Caco-2 (cell line): ENCODE measurements around the gene SLC9A2. TPM values are rescaled to one million over a fixed set of nuclear protein-coding genes. Genes with fewer than 3 reads are reported as not detected.

ENCODE experiments used
- BruUV-seq: library from RNA; stranded (reverse); fragments of 400-500 nt; replicated peaks from 2 replicates; lab custom pipeline; 2021; lab: Mats Ljungman, UMichigan
- CTCF ChIA-PET: fragments of 300-600 bp; sonication (Branson Sonifier 250); formaldehyde crosslinking; loops from one replicate; lab custom pipeline; 2022; ENCODE audit warnings: antibody characterized with exemption; lab: Charles Lee
- POLR2A ChIA-PET: fragments of 300-600 bp; sonication (Branson Sonifier 250); formaldehyde crosslinking; loops from one replicate; lab custom pipeline; 2022; ENCODE audit warnings: antibody characterized with exemption; lab: Charles Lee
- DNase-seq, 2 experiments: peaks; one replicate each; pipeline versions ENCODE4 v3.0.0 to v3.0.0-alpha.2; 2020 to 2022
- H3K27me3 ChIP-seq: replicated peaks from 2 replicates; pipeline ENCODE4 v1.6.0; 2011; ENCODE audit warnings: low read length; ENCODE audit not compliant: control insufficient read depth, insufficient read depth
- H3K36me3 ChIP-seq: 2 replicates; pipeline ENCODE4 v1.5.1; 2011; ENCODE audit warnings: low read length; ENCODE audit not compliant: control insufficient read depth, insufficient read depth
- H3K4me1 ChIP-seq: fragments of 250-450 bp; sonication (Bioruptor Pico); 2 replicates; pipeline ENCODE4 v1.5.1; 2020; ENCODE audit warnings: mild to moderate bottlenecking
- H3K4me3 ChIP-seq: 2 replicates; pipeline ENCODE4 v1.5.1; 2011; ENCODE audit warnings: low read depth, mild to moderate bottlenecking, control low read depth, low read length
- H3K9me3 ChIP-seq: fragments of 250-450 bp; sonication (Bioruptor Pico); 2 replicates; pipeline ENCODE4 v1.5.1; 2020; ENCODE audit warnings: mild to moderate bottlenecking, moderate library complexity
- H3K27ac Mint-ChIP-seq: one replicate; pipeline ENCODE4 v1.8.0; 2022; ENCODE audit warnings: mixed read lengths; ENCODE audit not compliant: unreplicated experiment
- H3K27me3 Mint-ChIP-seq: one replicate; pipeline ENCODE4 v1.8.0; 2022; ENCODE audit warnings: mixed read lengths; ENCODE audit not compliant: insufficient read depth, unreplicated experiment
- H3K36me3 Mint-ChIP-seq: one replicate; pipeline ENCODE4 v1.8.0; 2022; ENCODE audit warnings: mild to moderate bottlenecking, mixed read lengths; ENCODE audit not compliant: insufficient read depth, unreplicated experiment
- H3K4me1 Mint-ChIP-seq: one replicate; pipeline ENCODE4 v1.8.0; 2022; ENCODE audit warnings: low read depth, mixed read lengths; ENCODE audit not compliant: unreplicated experiment
- H3K4me3 Mint-ChIP-seq: one replicate; pipeline ENCODE4 v1.8.0; 2022; ENCODE audit warnings: mild to moderate bottlenecking, moderate library complexity, mixed read lengths; ENCODE audit not compliant: unreplicated experiment
- H3K9me3 Mint-ChIP-seq: one replicate; pipeline ENCODE4 v1.8.0; 2022; ENCODE audit warnings: mixed read lengths; ENCODE audit not compliant: unreplicated experiment
- intact Hi-C: fragments of 100-400 bp; cut with micrococcal nuclease; formaldehyde crosslinking; loops from one replicate; pipeline ENCODE4 v1.10.0; 2022; ENCODE audit not compliant: unreplicated experiment
- total RNA-seq: library from RNA; stranded (reverse); gene quantifications from 2 replicates; pipeline ENCODE4 v1.2.3, GENCODE V29; 2022
- TF ChIP-seq, protein P1 (sequence below), 2 experiments: fragments of 200-600 bp in 1 of 2; IDR thresholded peaks; 1 replicate in 1 of 2; 2 replicates in 1 of 2; pipeline versions ENCODE4 v1.5.1 to v1.8.0; 2011 to 2022; ENCODE audit warnings: antibody characterized with exemption in 1 of 2, control low read depth in 1 of 2, inconsistent platforms in 1 of 2, low read depth in 1 of 2, low read length in 1 of 2, mild to moderate bottlenecking in 1 of 2, moderate library complexity in 1 of 2; ENCODE audit not compliant: insufficient read depth in 1 of 2, severe bottlenecking in 1 of 2, unreplicated experiment in 1 of 2

SLC9A2 gene
- total RNA-seq, 1 experiment from 2014 or later, result 14.4 TPM

DNA sequence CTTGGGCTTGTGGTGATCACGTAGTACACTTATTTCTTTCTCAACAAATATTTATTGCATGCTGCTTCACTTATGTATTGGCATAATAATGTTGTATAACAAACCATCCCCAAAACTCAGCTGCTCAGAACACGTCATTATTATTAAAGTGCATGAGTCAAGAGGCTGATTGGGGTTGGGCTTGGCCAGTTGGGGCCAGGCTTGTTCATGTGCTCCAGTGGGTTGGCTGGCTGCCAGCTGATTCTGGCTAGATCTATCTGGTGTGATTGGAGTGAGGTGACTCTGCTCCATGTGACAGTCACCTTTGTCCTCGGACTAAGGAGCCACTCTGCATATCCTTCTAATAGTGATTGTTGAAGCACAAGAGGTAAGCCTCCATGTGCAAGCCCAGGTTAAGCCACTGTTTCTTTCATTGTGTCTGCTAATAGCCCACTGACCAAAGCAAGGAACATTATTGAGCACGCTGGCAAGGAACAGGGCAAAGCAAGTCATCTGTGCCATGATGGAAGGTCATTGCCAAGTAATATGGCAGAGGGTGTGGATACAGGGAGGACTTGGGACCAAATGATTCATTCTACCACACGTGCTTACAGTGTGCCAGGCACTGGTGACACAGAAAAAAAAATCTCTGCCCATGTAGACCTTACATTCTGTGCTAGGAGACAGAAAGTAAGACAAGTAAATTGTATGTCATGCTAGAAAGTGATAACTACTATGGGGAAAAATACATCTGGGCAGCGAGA is 79.2 kb downstream of the SLC9A2 start:
- Mint-ChIP-seq H3K27ac (no peak overlapping the region), H3K4me1 (no peaks in the 10 kb centered on the region), H3K9me3 (no peaks in the 10 kb centered on the region), H3K36me3 (peaks cover 17% of the 10 kb centered on the region), H3K27me3 (no peaks in the 10 kb centered on the region), H3K4me3 (no peak overlapping the region)
- TF ChIP-seq, protein P1, sequence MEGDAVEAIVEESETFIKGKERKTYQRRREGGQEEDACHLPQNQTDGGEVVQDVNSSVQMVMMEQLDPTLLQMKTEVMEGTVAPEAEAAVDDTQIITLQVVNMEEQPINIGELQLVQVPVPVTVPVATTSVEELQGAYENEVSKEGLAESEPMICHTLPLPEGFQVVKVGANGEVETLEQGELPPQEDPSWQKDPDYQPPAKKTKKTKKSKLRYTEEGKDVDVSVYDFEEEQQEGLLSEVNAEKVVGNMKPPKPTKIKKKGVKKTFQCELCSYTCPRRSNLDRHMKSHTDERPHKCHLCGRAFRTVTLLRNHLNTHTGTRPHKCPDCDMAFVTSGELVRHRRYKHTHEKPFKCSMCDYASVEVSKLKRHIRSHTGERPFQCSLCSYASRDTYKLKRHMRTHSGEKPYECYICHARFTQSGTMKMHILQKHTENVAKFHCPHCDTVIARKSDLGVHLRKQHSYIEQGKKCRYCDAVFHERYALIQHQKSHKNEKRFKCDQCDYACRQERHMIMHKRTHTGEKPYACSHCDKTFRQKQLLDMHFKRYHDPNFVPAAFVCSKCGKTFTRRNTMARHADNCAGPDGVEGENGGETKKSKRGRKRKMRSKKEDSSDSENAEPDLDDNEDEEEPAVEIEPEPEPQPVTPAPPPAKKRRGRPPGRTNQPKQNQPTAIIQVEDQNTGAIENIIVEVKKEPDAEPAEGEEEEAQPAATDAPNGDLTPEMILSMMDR (IDR thresholded peaks at IDR 0.05; ENCODE audit: insufficient read depth in 1 of 2, low read depth in 1 of 2, low read length in 1 of 2, severe bottlenecking in 1 of 2, unreplicated experiment in 1 of 2), result no peak
- DNase-seq, result no peak
- H3K4me3 ChIP-seq, result no peak overlapping the region
- no peaks in the 10 kb centered on the region for H3K36me3 ChIP-seq
- BruUV-seq, result no TSS peak
- no peaks in the 10 kb centered on the region for H3K9me3 ChIP-seq
- ChIA-PET POLR2A (no interaction called here), CTCF (no interaction called here)
- intact Hi-C loops, result no loop called here
- H3K4me1 ChIP-seq, result no peaks in the 10 kb centered on the region
- no peaks in the 10 kb centered on the region for H3K27me3 ChIP-seq

DNA sequence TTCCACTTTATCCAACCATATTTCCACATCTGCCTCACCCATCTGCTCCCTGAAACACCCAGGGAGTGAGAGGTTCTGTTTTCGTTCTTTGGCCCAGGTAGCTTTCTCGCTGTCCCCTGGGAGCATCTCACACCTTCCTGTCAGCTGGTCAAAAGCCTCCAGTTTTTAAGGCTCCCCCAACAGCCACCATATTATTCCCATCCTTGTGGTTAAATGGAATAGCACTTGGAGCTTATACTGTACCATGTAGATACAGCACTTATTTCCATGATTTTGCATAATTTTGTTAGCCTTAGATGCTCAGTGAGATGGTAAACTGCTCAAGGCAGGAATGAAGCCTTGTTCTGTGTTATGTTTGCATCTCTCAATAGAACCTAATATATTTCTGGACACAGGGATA is 84.0 kb downstream of the SLC9A2 start:
- ChIA-PET POLR2A (no interaction called here), CTCF (interaction anchor here (0.6 to 3.8 kb wide), 10 partner anchors 12 to 261 kb away, joined by 3 to 33 read pairs (median 4); partner anchors contain the start of gene SLC9A4)
- no peak overlapping the region for H3K4me3 Mint-ChIP-seq
- H3K9me3 Mint-ChIP-seq, result no peaks in the 10 kb centered on the region
- intact Hi-C loops, result loop anchor here (1.0 to 5.0 kb wide), 6 partner anchors 84 to 251 kb away; partner anchors contain the start of genes SLC9A2 and SLC9A4
- Histone ChIP-seq H3K9me3 (no peaks in the 10 kb centered on the region), H3K4me3 (no peak overlapping the region), H3K27me3 (no peaks in the 10 kb centered on the region), H3K4me1 (no peaks in the 10 kb centered on the region; the same call in 1 of the 2 replicates), H3K36me3 (no peaks in the 10 kb centered on the region)
- no peaks in the 10 kb centered on the region for H3K27me3 Mint-ChIP-seq
- H3K27ac Mint-ChIP-seq, result no peak overlapping the region
- peaks cover 12% of the 10 kb centered on the region for H3K4me1 Mint-ChIP-seq
- peaks cover 29% of the 10 kb centered on the region for H3K36me3 Mint-ChIP-seq
- BruUV-seq, result no TSS peak
- TF ChIP-seq, protein P1 (IDR thresholded peaks at IDR 0.05; ENCODE audit: insufficient read depth in 1 of 2, low read depth in 1 of 2, low read length in 1 of 2, severe bottlenecking in 1 of 2, unreplicated experiment in 1 of 2), result no peak
- no peak for DNase-seq

DNA sequence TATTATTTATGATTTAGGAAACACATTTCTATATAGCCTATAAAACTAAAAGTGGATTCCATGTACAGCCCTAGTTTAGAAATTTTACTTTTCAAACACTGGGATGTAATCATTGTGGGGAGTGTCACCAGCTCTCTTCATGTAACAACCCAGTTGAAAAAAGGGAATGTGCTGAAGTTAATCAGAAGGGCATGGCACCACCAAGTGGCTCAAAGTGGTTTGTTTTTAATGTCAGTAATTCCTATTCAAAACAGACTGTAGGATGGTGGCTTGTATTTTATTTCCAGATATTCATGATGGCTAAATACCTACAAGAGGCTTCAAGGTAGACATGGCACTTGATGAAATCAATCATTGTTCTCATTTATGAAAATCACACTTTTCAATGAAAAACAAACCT is 84.4 kb downstream of the SLC9A2 start:
- TF ChIP-seq, protein P1 (IDR thresholded peaks at IDR 0.05; ENCODE audit: insufficient read depth in 1 of 2, low read depth in 1 of 2, low read length in 1 of 2, severe bottlenecking in 1 of 2, unreplicated experiment in 1 of 2), result peak in 1 of 2 experiments; percentile 60
- no peaks in the 10 kb centered on the region for H3K9me3 ChIP-seq
- ChIA-PET POLR2A (no interaction called here), CTCF (interaction anchor here (0.6 to 3.8 kb wide), 10 partner anchors 12 to 261 kb away, joined by 3 to 33 read pairs (median 4); partner anchors contain the start of gene SLC9A4)
- Mint-ChIP-seq H3K36me3 (peaks cover 30% of the 10 kb centered on the region), H3K27me3 (no peaks in the 10 kb centered on the region), H3K4me3 (no peak overlapping the region), H3K9me3 (no peaks in the 10 kb centered on the region), H3K4me1 (peaks cover 17% of the 10 kb centered on the region), H3K27ac (no peak overlapping the region)
- BruUV-seq, result no TSS peak
- peak in 1 of 2 experiments; percentile 39 for DNase-seq
- H3K4me1 ChIP-seq, result no peaks in the 10 kb centered on the region; the same call in 1 of the 2 replicates
- H3K27me3 ChIP-seq, result no peaks in the 10 kb centered on the region
- H3K36me3 ChIP-seq, result no peaks in the 10 kb centered on the region
- intact Hi-C loops, result loop anchor here (1.0 to 5.0 kb wide), 6 partner anchors 84 to 251 kb away; partner anchors contain the start of genes SLC9A2 and SLC9A4
- H3K4me3 ChIP-seq, result no peak overlapping the region
